ENCODE measurements around the gene SEH1L. TPM values are rescaled to one million over a fixed set of nuclear protein-coding genes. Genes with fewer than 3 reads are reported as not detected.

Gene SEH1L
- total and polyA plus RNA-seq, 10 of the 15 experiments (the other 5 are each of a cell fraction or from before 2014, with no cell fraction given): 27.5 to 109 (median 52.8) TPM

DNA sequence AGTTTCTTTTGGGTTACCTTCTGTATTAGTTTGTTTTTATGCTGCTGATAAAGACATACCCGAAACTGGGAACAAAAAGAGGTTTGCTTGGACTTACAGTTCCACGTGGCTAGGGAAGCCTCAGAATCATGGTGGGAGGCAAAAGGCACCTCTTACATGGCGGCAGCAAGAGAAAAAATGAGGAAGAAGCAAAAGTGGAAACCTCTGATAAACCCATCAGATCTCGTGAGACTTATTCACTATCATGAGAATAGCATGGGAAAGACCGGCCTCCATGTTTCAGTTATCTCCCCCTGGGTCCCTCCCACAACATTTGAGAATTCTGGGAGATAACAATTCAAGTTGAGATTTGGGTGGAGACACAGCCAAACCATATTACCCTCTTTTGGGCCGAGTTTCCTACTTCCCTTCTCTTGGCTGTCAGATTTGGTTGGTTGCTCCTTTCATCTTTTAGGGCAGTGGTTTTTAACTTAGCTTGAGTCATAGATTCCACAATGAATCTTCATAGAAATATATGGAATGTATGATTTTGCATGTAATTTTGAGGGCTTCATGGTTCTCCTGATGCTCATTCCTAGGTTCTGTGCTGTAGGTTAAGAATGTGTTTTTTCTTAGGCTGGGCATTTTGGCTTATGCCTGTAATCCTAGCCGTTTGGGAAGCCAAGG is 87.6 kb downstream of the SEH1L start:
- no peaks in the 10 kb centered on the region for H3K27me3 ChIP-seq (replicated peaks in 1 of 2; ENCODE audit: control insufficient read depth in 2 of 2, insufficient read depth in 2 of 2, low read length in 1 of 2)
- no peaks in the 10 kb centered on the region for H3K9me3 ChIP-seq (replicated peaks; ENCODE audit: control insufficient read depth, insufficient read depth, low read length)
- POLR2A ChIA-PET: interaction anchor here (0.6 kb wide), 1 partner anchor 1125 kb away, joined by 4 read pairs; no protein-coding TSS in a partner anchor
- DNase-seq (ENCODE audit: low read depth, low spot score): no peak
- CTCF ChIA-PET: no interaction called here
- no peak overlapping the region for H2AFZ ChIP-seq (ENCODE audit: control insufficient read depth, low read depth, low read length)
- SMC1A ChIA-PET (ENCODE audit: uncharacterized antibody, unreplicated experiment): no interaction called here
- no peak for ATAC-seq
- no peaks in the 10 kb centered on the region for H3K4me1 ChIP-seq (ENCODE audit: control insufficient read depth, insufficient read depth, low read length)
- no TSS peak for BruUV-seq (replicated peaks)
- peaks cover 12 to 26% of the 10 kb centered on the region in 2 experiments for H3K36me3 ChIP-seq (ENCODE audit: control insufficient read depth in 2 of 2, insufficient read depth in 2 of 2, low read length in 1 of 2)
- TF ChIP-seq, protein P1, sequence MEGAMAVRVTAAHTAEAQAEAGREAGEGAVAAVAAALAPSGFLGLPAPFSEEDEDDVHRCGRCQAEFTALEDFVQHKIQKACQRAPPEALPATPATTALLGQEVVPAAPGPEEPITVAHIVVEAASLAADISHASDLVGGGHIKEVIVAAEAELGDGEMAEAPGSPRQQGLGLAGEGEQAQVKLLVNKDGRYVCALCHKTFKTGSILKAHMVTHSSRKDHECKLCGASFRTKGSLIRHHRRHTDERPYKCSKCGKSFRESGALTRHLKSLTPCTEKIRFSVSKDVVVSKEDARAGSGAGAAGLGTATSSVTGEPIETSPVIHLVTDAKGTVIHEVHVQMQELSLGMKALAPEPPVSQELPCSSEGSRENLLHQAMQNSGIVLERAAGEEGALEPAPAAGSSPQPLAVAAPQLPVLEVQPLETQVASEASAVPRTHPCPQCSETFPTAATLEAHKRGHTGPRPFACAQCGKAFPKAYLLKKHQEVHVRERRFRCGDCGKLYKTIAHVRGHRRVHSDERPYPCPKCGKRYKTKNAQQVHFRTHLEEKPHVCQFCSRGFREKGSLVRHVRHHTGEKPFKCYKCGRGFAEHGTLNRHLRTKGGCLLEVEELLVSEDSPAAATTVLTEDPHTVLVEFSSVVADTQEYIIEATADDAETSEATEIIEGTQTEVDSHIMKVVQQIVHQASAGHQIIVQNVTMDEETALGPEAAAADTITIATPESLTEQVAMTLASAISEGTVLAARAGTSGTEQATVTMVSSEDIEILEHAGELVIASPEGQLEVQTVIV (IDR thresholded peaks at IDR 0.05; ENCODE audit: borderline replicate concordance, partially characterized antibody): no peak
- TF ChIP-seq, protein P2, sequence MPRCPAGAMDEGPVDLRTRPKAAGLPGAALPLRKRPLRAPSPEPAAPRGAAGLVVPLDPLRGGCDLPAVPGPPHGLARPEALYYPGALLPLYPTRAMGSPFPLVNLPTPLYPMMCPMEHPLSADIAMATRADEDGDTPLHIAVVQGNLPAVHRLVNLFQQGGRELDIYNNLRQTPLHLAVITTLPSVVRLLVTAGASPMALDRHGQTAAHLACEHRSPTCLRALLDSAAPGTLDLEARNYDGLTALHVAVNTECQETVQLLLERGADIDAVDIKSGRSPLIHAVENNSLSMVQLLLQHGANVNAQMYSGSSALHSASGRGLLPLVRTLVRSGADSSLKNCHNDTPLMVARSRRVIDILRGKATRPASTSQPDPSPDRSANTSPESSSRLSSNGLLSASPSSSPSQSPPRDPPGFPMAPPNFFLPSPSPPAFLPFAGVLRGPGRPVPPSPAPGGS (IDR thresholded peaks at IDR 0.05; ENCODE audit: borderline replicate concordance, insufficient read depth, low read depth, low read length, poor library complexity, severe bottlenecking): no peak
- in situ Hi-C loops (cut with MboI): no loop called here
- FAIRE-seq: no peak
- H3K9ac ChIP-seq (ENCODE audit: control insufficient read depth, insufficient read depth, low read length): no peak overlapping the region
- H3K4me2 ChIP-seq (ENCODE audit: control insufficient read depth, insufficient read depth): no peak overlapping the region
- H4K20me1 ChIP-seq (ENCODE audit: control insufficient read depth, insufficient read depth): no peaks in the 10 kb centered on the region
- RAD21 ChIA-PET (ENCODE audit: unreplicated experiment): no interaction called here
- H3K27ac ChIP-seq (ENCODE audit: control insufficient read depth, insufficient read depth): no peak overlapping the region
- H3K4me3 ChIP-seq: no peak overlapping the region
- 77% methylated on average over 7 of the region's 7 CpGs for WGBS (ENCODE audit: insufficient coverage, insufficient replicate concordance, low lambda C conversion rate, missing lambda C conversion rate)
- no peaks in the 10 kb centered on the region for H3K79me2 ChIP-seq (ENCODE audit: control insufficient read depth, insufficient read depth, low read length)
- intact Hi-C loops (cut with micrococcal nuclease; ENCODE audit: unreplicated experiment): no loop called here
